ENCODE measurements around the gene HSPA12B. TPM values are rescaled to one million over a fixed set of nuclear protein-coding genes. Genes with fewer than 3 reads are reported as not detected.
A peak's percentile ranks its signal among the peaks of the same experiment; 100 is the strongest.

HSPA12B gene
- total and polyA plus RNA-seq, 2 of the 13 experiments (the other 11 are each of a cell fraction or from before 2014, with no cell fraction given), result 0.01 TPM; not detected in 1

DNA sequence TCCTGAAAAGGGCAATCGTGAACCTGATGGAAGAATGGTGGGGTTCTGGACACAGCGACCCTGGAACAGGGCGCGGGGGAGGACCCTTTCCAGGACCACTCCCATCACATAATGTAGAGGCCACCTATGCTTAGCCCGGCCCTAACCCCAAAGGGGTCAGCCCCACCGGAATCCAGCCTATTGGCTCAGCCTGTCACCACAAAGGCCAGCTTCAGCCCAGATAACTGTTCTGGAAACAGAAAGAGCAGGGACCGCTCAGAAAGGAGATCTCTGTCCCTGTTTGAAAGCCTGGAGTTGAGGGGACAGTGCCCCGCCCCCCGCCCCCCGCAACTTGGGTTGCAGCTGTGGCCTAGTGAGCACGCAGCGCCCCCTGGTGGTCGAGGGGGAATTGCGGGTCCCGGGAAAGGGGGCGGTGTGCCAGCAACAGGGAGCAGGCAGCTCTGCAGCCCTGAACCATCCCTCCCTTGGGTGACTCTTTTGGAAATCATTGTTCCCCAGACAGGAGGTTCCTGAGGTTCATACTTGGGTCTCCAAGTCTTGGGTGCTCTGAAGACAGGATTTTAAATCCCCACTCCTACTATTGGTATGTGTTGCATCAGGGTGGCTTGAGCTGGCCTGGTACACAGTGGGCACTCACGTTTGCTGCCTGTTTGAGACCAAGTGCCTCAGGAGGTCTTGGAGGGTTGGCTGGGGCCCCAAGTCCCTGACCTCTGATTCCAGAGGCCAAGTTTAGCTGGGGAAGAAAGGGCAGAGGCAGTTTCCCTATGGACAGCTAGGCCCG lies 21.6 kb upstream of the HSPA12B start (continued):
- TF ChIP-seq SPEN (CRISPR knock-in tag; IDR thresholded peaks at IDR 0.05; ENCODE audit: low read depth) (no peak), PRMT3 (CRISPR knock-in tag; IDR thresholded peaks at IDR 0.05; ENCODE audit: borderline replicate concordance, low read depth) (peak; percentile 26; the same call in 1 of the 2 replicates), ZNF101 (CRISPR knock-in tag; IDR thresholded peaks at IDR 0.05; ENCODE audit: borderline replicate concordance, low read depth) (no peak), ZSCAN30 (CRISPR knock-in tag; IDR thresholded peaks at IDR 0.05) (no peak), NR1H2 (CRISPR knock-in tag; IDR thresholded peaks at IDR 0.05; ENCODE audit: borderline replicate concordance, low read depth) (no peak), ZNF557 (CRISPR knock-in tag; IDR thresholded peaks at IDR 0.05) (no peak), ZNF142 (CRISPR knock-in tag; IDR thresholded peaks at IDR 0.05) (no peak), ZFY (CRISPR knock-in tag; IDR thresholded peaks at IDR 0.05) (peak; percentile 32; the same call in 1 of the 2 replicates), ZNF296 (CRISPR knock-in tag; conservative IDR thresholded peaks at IDR 0.05) (no peak; the same call in 1 of the 2 replicates), ZNF34 (CRISPR knock-in tag; IDR thresholded peaks at IDR 0.05; ENCODE audit: borderline replicate concordance) (no peak), ZNF878 (CRISPR knock-in tag; IDR thresholded peaks at IDR 0.05) (no peak), XRCC5 (optimal IDR thresholded peaks at IDR 0.05; ENCODE audit: low read length) (peak; percentile 86), ZBTB7B (CRISPR knock-in tag; IDR thresholded peaks at IDR 0.05) (peak; percentile 79), ZNF644 (CRISPR knock-in tag; IDR thresholded peaks at IDR 0.05; ENCODE audit: low read depth) (no peak), MED1 (CRISPR knock-in tag; IDR thresholded peaks at IDR 0.05) (no peak), KAT2B (IDR thresholded peaks at IDR 0.05; ENCODE audit: borderline replicate concordance, low read depth, low read length) (no peak), ZFP36 (IDR thresholded peaks at IDR 0.05; ENCODE audit: borderline replicate concordance, low read depth, low read length, partially characterized antibody) (no peak), ZNF761 (CRISPR knock-in tag; conservative IDR thresholded peaks at IDR 0.05) (no peak)
- TF ChIP-seq, protein P1, sequence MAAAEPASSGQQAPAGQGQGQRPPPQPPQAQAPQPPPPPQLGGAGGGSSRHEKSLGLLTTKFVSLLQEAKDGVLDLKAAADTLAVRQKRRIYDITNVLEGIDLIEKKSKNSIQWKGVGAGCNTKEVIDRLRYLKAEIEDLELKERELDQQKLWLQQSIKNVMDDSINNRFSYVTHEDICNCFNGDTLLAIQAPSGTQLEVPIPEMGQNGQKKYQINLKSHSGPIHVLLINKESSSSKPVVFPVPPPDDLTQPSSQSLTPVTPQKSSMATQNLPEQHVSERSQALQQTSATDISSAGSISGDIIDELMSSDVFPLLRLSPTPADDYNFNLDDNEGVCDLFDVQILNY (CRISPR knock-in tag; conservative IDR thresholded peaks at IDR 0.05), result no peak
- TF ChIP-seq, protein P2, sequence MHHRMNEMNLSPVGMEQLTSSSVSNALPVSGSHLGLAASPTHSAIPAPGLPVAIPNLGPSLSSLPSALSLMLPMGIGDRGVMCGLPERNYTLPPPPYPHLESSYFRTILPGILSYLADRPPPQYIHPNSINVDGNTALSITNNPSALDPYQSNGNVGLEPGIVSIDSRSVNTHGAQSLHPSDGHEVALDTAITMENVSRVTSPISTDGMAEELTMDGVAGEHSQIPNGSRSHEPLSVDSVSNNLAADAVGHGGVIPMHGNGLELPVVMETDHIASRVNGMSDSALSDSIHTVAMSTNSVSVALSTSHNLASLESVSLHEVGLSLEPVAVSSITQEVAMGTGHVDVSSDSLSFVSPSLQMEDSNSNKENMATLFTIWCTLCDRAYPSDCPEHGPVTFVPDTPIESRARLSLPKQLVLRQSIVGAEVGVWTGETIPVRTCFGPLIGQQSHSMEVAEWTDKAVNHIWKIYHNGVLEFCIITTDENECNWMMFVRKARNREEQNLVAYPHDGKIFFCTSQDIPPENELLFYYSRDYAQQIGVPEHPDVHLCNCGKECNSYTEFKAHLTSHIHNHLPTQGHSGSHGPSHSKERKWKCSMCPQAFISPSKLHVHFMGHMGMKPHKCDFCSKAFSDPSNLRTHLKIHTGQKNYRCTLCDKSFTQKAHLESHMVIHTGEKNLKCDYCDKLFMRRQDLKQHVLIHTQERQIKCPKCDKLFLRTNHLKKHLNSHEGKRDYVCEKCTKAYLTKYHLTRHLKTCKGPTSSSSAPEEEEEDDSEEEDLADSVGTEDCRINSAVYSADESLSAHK (CRISPR knock-in tag; IDR thresholded peaks at IDR 0.05; ENCODE audit: borderline replicate concordance), result no peak

Measured in HepG2 (cell line).